ENCODE measurements around the gene CALHM3. TPM values are rescaled to one million over a fixed set of nuclear protein-coding genes. Genes with fewer than 3 reads are reported as not detected.
"Not testable (repeated sequence)": the region's sequence is repeated elsewhere in the genome, so short reads cannot be mapped to it uniquely, and the experiment has no call there.

CALHM3 gene
- total RNA-seq, 1 donor from 2014 or later, result 3.3 TPM

DNA sequence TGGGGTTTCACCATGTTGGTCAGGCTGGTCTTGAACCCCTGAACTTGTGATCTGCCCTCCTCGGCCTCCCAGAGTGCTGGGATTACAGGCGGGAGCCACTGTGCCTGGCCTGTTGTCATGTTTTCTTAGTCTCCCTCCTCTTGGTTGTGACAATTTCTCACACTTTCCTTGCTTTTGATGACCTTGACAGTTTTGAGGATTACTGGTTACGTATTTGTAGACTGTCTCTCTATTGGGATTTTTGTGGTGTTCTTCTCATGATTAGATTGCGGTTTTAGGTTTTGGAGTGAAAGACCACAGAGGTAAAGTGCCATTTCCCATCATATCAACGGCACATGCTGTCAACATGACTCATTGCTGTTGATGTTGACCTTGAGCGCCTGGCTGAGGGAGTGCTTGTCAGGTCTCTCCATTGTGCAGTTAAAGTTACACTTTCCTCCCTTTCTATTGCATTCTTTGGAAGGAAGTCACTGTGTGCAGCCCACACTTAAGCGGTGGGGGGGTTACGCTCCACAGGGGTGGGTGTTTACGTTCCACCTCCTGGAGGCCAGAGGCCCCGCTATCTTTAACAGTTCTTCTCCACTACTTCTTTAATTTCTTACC, 25.2 kb upstream of the CALHM3 start:
- peaks cover 7% of the 10 kb centered on the region for H3K27me3 Mint-ChIP-seq
- H3K9me3 Mint-ChIP-seq, result no peaks in the 10 kb centered on the region
- peaks cover 44% of the 10 kb centered on the region for H3K4me1 Mint-ChIP-seq (ENCODE audit: unreplicated experiment)
- H3K4me3 Mint-ChIP-seq, result peak overlapping the region; percentile 27
- TF ChIP-seq, protein P1, sequence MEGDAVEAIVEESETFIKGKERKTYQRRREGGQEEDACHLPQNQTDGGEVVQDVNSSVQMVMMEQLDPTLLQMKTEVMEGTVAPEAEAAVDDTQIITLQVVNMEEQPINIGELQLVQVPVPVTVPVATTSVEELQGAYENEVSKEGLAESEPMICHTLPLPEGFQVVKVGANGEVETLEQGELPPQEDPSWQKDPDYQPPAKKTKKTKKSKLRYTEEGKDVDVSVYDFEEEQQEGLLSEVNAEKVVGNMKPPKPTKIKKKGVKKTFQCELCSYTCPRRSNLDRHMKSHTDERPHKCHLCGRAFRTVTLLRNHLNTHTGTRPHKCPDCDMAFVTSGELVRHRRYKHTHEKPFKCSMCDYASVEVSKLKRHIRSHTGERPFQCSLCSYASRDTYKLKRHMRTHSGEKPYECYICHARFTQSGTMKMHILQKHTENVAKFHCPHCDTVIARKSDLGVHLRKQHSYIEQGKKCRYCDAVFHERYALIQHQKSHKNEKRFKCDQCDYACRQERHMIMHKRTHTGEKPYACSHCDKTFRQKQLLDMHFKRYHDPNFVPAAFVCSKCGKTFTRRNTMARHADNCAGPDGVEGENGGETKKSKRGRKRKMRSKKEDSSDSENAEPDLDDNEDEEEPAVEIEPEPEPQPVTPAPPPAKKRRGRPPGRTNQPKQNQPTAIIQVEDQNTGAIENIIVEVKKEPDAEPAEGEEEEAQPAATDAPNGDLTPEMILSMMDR (conservative IDR thresholded peaks at IDR 0.05), result no peak
- H3K27ac Mint-ChIP-seq, result peak overlapping the region; percentile 68
- no peak for DNase-seq (ENCODE audit: extremely low spot score, unreplicated experiment)
- no peaks in the 10 kb centered on the region for H3K36me3 Mint-ChIP-seq

DNA sequence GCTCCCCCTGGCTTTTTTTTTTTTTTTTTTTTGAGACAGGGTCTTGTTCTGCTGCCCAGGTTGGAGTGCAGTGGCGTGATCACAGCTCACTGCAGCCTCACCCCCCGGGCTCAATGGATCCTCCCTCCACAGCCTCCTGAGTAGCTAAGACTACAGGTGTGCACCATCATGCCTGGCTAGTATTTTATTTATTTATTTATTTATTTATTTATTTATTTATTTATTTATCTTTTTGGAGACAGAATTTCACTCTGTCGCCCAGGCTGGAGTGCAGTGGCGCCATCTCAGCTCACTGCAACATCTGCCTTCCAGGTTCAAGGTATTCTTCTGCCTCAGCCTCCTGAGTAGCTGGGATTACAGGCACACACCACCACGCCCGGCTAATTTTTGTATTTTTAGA, 24.7 kb upstream of the CALHM3 start:
- Mint-ChIP-seq H3K4me1 (ENCODE audit: unreplicated experiment) (peaks cover 44% of the 10 kb centered on the region), H3K27ac (peak overlapping the region; percentile 68)
- H3K9me3 Mint-ChIP-seq; H3K36me3 Mint-ChIP-seq; H3K4me3 Mint-ChIP-seq; DNase-seq (ENCODE audit: extremely low spot score, unreplicated experiment); H3K27me3 Mint-ChIP-seq: not testable (repeated sequence)

- Mint-ChIP-seq H3K4me3 (peak overlapping the region; percentile 40), H3K36me3 (no peaks in the 10 kb centered on the region), H3K27ac (peak overlapping the region; percentile 66), H3K9me3 (no peaks in the 10 kb centered on the region), H3K4me1 (ENCODE audit: unreplicated experiment) (peaks cover 40% of the 10 kb centered on the region), H3K27me3 (peaks cover 7% of the 10 kb centered on the region)
- DNase-seq (ENCODE audit: extremely low spot score, unreplicated experiment), result no peak
- TF ChIP-seq, protein P1 (conservative IDR thresholded peaks at IDR 0.05), result no peak
Measured at GRCh38 chr10:103502849-103503660, 24.0 kb upstream of the CALHM3 start.

DNA sequence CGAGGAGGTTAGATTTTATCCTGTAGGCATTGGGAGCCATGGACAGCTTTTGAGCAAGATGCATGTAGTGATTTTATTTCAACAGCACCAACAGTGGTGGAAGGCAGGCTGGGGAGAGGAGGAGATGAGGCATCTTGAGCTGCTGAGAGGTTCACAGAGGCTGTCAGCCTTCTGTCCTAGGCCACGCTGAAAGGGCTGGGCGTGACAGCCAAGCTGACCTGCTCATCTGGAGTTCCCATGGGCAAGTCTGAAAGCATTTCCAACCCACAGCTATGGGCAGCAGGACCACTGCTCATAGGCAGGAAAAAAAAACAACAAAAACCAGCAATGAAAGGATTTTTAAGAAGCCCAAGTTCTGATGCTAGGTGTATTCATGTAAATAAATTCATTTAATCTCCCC, 22.1 kb upstream of the CALHM3 start:
- Mint-ChIP-seq H3K27me3 (peaks cover 18% of the 10 kb centered on the region), H3K4me1 (ENCODE audit: unreplicated experiment) (peaks cover 26% of the 10 kb centered on the region), H3K4me3 (peak overlapping the region; percentile 24), H3K27ac (peak overlapping the region; percentile 43), H3K36me3 (no peaks in the 10 kb centered on the region), H3K9me3 (no peaks in the 10 kb centered on the region)
- TF ChIP-seq, protein P1 (conservative IDR thresholded peaks at IDR 0.05), result no peak
- DNase-seq (ENCODE audit: extremely low spot score, unreplicated experiment), result no peak

DNA sequence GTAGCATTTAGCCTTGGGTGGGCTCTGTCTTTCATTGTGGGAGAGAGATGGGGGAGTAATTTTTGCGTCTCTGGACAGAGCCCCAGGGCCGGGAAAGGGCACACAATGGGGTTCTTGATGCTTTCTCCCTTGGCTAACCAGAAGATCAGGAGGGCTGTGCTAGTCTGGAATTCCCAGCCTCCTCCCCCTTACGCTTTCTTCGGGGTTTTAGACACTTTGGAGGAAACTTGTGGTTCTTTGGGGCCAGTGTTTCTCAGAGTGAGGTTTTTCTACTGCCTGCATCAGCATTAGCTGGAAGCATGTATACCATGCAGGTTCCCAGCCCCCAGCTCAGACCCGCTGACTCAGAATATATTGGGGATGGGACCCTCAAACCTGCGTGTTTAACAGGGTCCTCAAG, 21.4 kb upstream of the CALHM3 start:
- H3K36me3 Mint-ChIP-seq, result no peaks in the 10 kb centered on the region
- peaks cover 26% of the 10 kb centered on the region for H3K4me1 Mint-ChIP-seq (ENCODE audit: unreplicated experiment)
- H3K4me3 Mint-ChIP-seq, result no peak overlapping the region
- no peak for DNase-seq (ENCODE audit: extremely low spot score, unreplicated experiment)
- H3K27me3 Mint-ChIP-seq, result peaks cover 25% of the 10 kb centered on the region
- no peaks in the 10 kb centered on the region for H3K9me3 Mint-ChIP-seq
- H3K27ac Mint-ChIP-seq, result peak overlapping the region; percentile 24
- TF ChIP-seq, protein P1 (conservative IDR thresholded peaks at IDR 0.05), result no peak

DNA sequence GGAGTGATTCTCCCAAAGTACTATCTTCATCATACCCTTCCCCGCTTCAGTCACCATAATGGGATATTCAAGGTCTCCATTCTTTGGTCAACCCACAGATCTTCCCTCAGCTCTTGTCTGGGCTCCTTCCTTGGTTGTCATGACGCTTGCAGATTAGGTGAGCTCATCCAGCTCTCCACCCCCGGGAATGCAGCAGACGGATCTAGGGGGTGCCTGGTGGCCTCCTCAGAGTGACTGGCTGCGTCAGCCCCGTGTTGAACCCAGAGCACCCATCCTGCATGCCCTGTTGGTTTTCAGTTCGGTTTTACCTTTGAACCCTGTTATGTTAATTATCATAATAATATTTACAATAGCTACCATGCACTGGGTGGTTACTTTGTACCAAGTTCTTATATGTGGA, 20.8 kb upstream of the CALHM3 start:
- peak overlapping the region; percentile 37 for H3K4me3 Mint-ChIP-seq
- H3K9me3 Mint-ChIP-seq, result no peaks in the 10 kb centered on the region
- H3K4me1 Mint-ChIP-seq (ENCODE audit: unreplicated experiment), result peaks cover 26% of the 10 kb centered on the region
- H3K27ac Mint-ChIP-seq, result no peak overlapping the region
- H3K27me3 Mint-ChIP-seq, result peaks cover 31% of the 10 kb centered on the region
- no peak for DNase-seq (ENCODE audit: extremely low spot score, unreplicated experiment)
- TF ChIP-seq, protein P1 (conservative IDR thresholded peaks at IDR 0.05), result no peak
- H3K36me3 Mint-ChIP-seq, result no peaks in the 10 kb centered on the region

All from type B pancreatic cell (in vitro differentiated cells).